HG02885 (cell line): ENCODE measurements around the gene PFDN1.
A peak's percentile ranks its signal among the peaks of the same experiment; 100 is the strongest.
"Not testable (repeated sequence)": the region's sequence is repeated elsewhere in the genome, so short reads cannot be mapped to it uniquely, and the experiment has no call there.

ENCODE experiments used
- ATAC-seq: cut with Tn5 transposase; IDR thresholded peaks from one replicate; pipeline ENCODE4 v1.9.1; 2021; ENCODE audit warnings: mild to moderate bottlenecking; ENCODE audit not compliant: unreplicated experiment, poor library complexity

Gene PFDN1

DNA sequence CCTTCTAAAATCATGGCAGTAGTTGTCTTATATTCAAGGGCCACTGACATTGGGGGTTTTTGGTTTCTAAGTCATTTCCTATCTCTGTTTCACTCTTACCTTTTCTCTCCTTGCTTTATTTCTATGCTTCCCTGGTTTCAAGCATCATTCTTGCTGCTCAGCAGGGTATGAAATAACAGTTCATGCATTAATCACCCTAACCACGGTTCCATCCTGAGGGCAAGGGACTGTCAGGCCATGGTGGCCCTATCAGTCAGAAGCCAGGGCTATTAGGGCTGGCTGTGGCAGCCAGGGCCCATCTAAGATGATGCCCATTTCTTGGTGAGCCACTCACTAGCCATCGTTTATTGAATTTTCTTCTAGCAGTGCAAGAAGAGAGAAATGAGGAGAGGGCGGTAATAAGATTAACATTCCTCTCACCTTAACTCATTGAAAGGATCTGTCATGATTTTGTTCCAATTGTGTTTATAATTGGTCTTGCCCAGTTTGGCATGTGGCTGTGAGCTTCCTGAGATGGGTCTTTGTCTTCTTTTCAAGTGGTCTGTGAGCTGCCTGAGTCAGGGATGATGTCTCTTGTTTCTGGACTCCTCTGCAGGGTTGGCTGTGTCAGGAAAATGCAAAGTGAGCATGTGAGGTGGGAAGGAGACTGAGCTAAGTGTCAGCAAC, 82.7 kb downstream of the PFDN1 start:
- ATAC-seq: peak; percentile 64

DNA sequence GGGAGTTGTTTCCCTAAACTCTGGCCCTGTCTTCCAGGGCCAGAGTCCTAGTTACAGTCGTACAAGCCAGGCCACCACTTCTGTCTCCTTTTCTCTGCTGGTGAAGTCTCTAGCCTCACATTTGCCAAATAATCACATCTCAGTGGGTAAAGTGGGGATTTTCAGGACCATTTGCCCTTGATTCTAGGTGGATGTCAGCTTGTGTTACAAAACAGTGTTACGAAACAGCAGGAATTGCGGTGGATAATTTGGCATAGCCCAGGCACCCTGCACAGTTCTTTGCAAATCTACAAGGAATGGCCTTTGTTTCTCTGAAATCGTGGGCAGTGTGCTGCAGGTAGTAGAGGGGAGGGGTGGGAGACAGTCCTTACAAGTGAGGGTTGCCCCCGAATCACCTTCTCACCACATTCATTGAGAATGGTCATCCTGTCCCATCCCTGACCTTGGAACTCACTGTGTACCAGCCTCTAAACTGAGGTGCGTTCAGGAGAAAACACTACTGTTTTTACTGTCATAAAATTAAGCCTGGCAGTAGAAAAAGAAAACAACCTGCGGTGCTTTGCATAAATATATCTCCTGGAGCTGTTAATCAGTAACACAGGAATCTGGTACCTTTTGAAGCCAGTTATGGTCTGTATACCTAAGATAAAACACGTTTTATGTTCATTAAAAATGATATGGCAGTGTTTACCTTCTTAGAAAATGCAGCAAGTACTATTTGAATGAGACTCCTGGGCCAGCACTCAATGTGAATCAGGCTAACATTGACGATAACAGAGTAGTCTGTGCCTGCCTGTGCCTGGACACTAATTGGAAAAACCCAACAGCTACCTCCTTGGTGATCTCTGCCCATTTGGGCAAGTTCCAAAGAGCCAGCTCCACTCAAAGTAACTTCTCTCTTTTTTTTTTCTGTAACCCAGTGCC, 83.6 kb downstream of the PFDN1 start:
- no peak for ATAC-seq

GRCh38 chr5:140217299-140218026, 85.4 kb downstream of the PFDN1 start:
- ATAC-seq: no peak

DNA sequence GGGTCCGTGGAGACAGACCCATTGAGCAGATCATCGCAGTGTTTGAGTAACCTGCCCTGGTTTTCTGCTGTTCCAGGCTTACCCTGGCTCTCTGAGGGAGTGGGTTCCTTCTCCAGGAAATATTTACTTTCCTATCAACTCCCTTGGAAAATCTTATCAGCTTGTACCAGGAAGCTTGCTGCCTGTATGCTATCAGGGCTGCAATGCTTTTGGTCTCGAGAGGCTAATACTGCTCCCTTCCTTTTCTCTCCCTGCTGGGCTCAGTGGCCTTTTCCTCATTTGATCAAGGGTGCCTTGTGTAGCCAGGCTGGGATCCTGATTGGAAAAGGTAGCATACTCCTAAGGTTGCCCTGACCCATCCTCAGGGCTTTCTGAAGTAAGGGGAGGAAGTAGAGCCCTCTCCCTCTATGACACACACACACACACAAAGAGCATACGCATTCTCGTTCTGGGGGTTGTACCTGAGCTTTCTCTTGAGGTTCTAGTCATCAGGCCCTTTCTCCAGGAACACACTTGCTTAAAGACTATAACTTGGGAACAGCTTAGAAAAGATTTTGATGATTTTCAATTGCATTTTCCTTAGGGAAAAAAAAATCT, 86.3 kb downstream of the PFDN1 start:
- ATAC-seq: no peak

- ATAC-seq: no peak
These were observed 87.6 kb downstream of the PFDN1 start for GRCh38 chr5:140215276-140215675.

DNA sequence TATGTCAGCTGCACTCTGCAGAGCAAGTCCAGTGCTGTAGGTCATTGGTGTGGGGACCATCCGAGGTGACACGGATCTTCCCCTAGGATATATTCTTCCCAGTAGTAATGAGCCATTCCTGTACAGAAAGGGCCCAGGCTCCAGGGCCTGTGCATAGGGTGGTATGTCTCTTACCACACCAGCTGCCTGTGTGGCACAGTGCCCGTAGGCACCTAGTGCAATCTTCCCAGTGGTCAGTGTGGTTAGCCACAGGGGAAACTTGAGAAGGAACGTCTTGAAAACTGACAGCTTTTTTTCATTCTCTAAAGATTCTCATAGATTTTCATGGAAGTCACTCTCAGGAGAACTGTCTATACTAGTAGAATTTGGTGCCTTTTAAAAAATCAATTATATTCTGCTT, 88.1 kb downstream of the PFDN1 start:
- ATAC-seq: no peak

GRCh38 chr5:140213370-140213983, 89.4 kb downstream of the PFDN1 start:
- peak; percentile 75 for ATAC-seq

DNA sequence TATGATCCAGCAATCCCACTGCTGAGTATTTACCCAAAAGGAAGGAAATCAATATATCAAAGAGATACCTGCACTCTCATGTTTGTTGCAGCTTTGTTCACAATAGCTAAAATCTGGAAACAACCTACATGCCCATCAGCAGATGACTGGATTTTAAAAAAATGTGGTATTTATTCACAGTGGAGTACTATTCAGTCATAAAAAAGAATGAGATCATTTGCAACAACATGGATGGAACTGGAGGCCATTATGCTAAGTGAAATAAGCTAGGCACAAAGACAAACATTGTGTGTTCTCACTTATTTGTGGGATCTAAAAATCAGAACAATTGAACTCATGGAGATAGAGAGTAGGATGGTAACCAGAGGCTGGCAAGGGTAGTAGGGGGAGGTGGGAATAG, 94.8 kb downstream of the PFDN1 start:
- no peak for ATAC-seq

GRCh38 chr5:140207250-140207964, 95.5 kb downstream of the PFDN1 start:
- no peak for ATAC-seq

- ATAC-seq: no peak
These were observed 96.9 kb downstream of the PFDN1 start for GRCh38 chr5:140205952-140206351.

GRCh38 chr5:140205216-140205615, 97.7 kb downstream of the PFDN1 start:
- no peak for ATAC-seq

GRCh38 chr5:140202610-140203009, 100.3 kb downstream of the PFDN1 start:
- no peak for ATAC-seq

- ATAC-seq: no peak
These were observed 100.8 kb downstream of the PFDN1 start for GRCh38 chr5:140202078-140202477.

DNA sequence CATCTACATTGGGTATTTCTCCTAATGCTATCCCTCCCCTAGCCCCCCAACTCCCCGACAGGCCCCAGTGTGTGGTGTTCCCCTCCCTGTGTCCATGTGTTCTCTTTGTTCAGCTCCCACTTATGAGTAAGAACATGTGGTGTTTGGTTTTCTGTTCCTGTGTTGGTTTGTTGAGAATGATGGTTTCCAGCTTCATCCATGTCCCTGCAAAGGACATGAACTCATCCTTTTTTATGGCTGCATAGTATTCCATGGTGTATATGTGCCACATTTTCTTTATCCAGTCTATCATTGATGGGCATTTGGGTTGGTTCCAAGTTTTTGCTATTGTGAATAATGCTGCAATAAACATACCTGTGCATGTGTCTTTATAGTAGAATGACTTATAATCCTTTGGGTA, 104.0 kb downstream of the PFDN1 start:
- ATAC-seq: not testable (repeated sequence)

GRCh38 chr5:140197023-140197422, 105.9 kb downstream of the PFDN1 start:
- no peak for ATAC-seq

GRCh38 chr5:140196115-140196814, 106.6 kb downstream of the PFDN1 start:
- ATAC-seq: no peak
